Astrocyte of the cerebellum (primary cell): Measurements from ENCODE around the gene UQCRHL.

Experiments used
- DNase-seq: peaks from one replicate; pipeline ENCODE4 v3.0.0-alpha.2; 2011; ENCODE audit warnings: low read depth
- H3K4me3 ChIP-seq: 2 replicates; pipeline ENCODE4 v1.5.1; 2011; ENCODE audit warnings: mild to moderate bottlenecking, low read depth, low read length, moderate library complexity
- in situ Hi-C: cut with HindIII; loops from 2 replicates; pipeline ENCODE4 v1.10.0; 2017; ENCODE audit warnings: low sequenced_read_pairs
- TF ChIP-seq, protein P1 (sequence below): IDR thresholded peaks from 2 replicates; pipeline ENCODE4 v1.5.1; 2012; ENCODE audit warnings: low read length, low read depth, moderate library complexity, mild to moderate bottlenecking; ENCODE audit errors: missing control alignments

Gene UQCRHL

GRCh38 chr1:15804060-15804459, 3.4 kb downstream of the UQCRHL start:
- no peak overlapping the region for H3K4me3 ChIP-seq
- DNase-seq = no peak
- in situ Hi-C loops = no loop called here
- TF ChIP-seq, protein P1, sequence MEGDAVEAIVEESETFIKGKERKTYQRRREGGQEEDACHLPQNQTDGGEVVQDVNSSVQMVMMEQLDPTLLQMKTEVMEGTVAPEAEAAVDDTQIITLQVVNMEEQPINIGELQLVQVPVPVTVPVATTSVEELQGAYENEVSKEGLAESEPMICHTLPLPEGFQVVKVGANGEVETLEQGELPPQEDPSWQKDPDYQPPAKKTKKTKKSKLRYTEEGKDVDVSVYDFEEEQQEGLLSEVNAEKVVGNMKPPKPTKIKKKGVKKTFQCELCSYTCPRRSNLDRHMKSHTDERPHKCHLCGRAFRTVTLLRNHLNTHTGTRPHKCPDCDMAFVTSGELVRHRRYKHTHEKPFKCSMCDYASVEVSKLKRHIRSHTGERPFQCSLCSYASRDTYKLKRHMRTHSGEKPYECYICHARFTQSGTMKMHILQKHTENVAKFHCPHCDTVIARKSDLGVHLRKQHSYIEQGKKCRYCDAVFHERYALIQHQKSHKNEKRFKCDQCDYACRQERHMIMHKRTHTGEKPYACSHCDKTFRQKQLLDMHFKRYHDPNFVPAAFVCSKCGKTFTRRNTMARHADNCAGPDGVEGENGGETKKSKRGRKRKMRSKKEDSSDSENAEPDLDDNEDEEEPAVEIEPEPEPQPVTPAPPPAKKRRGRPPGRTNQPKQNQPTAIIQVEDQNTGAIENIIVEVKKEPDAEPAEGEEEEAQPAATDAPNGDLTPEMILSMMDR = no peak

- TF ChIP-seq, protein P1 = peak; percentile 49
- no peak overlapping the region for H3K4me3 ChIP-seq
- DNase-seq = no peak
- in situ Hi-C loops = no loop called here
These were observed 4.1 kb downstream of the UQCRHL start for GRCh38 chr1:15803380-15803779.

DNA sequence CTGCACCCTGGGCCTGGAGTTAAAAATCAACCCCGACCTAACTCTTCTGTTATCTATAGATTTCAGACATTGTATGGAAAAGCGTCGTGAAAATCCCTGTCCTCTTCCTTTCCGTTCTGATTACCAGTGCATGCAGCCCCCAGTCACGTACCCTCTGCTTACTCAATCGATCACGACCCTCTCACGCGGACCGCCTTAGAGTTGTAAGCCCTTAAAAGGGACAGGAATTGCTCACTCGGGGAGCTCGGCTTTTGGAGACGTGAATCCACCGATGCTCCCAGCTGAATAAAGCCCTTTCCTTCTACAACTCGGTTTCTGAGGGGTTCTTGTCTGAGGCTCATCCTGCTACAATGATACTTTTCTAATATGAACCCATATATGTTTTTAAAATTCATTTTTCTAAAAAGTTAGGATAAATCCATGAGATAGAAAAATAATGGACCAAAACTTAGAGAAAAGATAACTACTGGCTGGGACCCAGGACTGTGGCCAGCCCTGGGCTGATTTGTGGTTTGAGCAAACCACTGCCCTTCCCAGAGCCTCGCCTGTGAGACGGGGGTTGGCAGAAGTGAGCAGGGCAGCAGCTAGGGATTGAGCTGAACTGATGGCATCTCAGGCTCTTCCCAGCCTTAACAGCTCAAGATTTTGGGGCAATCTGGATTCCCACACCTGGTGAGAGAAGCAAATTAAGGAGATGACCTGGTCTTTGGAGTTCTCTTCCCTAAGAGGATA, 5.0 kb downstream of the UQCRHL start:
- in situ Hi-C loops = no loop called here

DNA sequence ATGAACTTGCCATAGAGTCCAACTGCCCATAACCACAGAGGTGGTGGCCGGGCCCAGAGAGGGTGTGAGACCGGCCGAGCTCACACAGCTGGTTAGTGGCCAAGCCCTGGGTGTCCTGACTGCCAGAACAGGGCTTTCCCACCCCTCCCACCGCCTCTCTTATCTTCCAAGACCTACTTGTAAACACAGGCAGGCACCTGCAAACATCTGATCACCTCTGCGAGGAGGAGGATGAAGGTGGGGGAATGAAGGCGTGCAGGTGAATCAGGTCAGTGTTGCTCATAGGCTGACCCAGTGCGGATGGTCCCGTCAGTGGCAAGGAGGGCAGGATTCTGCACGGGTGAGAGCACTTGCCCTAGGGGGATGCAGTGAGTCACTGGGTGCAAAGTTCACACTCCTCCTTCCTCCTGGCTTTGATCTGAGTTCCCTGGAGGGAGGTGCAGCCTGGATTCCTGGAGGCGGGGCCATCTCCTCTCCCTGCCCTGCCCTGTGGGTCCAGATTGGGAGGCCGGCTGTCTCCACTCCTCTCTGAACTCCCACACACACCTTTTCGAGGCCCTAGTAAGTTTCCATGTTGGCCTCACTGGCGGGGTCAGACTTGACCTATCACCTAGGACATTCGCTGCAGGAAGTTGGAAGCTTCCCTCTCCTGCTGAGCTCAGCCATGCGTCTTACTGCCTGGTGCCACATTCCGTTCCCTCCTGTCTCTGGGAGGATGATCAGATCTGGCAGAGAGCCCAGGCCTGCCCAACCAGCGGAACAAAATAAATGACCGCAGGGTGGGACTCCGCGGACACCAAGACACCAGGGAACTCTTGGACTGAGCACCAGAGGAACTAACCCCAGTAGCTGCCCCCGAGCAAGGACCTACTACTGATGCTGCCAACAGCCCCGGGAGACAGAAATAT, 7.3 kb downstream of the UQCRHL start:
- no peak overlapping the region for H3K4me3 ChIP-seq
- no peak for DNase-seq
- TF ChIP-seq, protein P1 = no peak
- in situ Hi-C loops = no loop called here

More for the DNA sequence above, 5.0 kb downstream of the UQCRHL start:
- DNase-seq = no peak
- H3K4me3 ChIP-seq = no peak overlapping the region
- TF ChIP-seq, protein P1 = no peak

DNA sequence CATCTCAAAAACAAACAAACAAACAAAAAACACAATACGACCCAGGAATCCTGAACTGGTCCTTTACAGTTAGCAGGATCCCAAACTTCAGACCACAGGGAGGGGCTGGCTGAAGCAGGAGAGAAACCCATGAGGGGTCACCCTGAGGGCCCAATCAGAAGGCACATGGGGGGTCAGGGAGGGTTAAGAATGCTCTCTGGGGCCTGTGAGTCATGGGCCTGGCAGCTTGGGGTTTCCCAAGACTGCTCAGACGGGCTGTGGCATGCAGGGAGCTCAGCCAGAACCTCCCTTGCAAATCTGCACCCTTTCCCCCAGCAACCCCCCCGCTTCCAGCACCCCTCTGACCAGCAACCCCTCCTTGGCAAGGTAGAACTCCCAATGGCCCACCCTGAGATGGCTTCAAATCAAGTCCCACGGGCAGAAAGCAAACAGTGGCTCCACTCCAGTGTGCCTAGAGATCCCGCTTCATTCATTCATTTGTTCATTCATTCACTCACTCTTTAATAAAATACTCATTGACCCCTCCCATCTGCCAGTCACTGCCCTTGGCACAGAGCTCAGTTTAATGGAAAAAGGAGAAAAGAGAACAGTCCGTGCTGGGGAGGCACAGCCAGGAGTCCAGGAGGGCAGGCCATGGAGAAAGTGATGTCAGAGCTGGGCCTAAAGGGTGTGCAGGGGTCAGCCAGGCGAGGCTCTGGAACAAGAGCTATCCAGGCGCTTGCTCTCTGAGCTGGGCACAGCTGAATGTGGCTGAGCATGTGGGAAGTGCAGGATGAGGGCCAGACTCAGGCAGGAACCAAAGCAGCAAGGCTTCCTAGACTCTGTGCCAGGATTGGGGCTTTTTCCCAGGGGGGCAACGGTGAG, 8.2 kb downstream of the UQCRHL start:
- peak; percentile 90 for DNase-seq
- TF ChIP-seq, protein P1 = no peak
- in situ Hi-C loops = no loop called here
- H3K4me3 ChIP-seq = no peak overlapping the region
